ENCODE data around the gene VDAC1.

The VDAC1 gene

DNA sequence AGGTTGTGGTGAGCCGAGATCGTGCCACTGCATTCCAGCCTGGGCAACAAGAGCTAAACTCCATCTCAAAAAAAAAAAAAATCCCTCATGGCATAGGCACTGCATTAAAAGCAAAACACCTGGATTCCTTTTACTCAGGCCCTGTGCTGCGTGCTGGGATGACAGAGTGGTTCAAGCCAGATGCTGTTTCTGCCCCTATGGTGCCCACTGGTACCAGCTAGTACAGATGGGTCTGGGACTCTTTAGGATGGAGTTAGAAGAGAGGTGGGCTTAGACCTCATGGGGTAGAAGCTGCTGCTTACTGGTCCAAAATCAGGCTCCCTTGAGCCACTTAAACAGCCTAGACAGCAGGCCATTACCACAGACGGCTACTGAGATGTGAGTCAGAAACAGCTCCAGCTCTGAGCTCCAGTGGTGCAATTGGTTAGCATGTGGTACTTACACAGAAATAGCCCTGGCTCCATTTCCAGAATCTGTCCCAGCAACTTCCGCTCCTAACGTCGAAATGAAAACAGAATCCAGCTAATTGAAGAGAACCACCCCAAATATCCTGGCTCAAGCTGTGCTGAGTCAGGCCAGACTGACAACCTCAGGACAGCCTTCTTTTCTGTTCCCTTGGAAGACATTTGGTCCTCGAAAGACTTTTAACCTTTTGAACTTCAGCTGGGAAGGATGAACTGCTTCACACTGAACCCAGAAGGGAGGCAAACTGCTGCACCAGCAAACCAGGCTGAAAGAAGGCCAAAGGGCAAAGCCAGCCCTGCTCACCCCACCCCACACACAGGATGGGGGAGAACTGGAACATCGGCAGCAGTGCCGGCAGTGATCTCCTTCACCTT, 51.8 kb downstream of the VDAC1 start:
- Histone ChIP-seq H3K4me3 (replicated peaks; ENCODE audit: insufficient read depth, low read length) (no peak overlapping the region), H3K27me3 (ENCODE audit: insufficient read depth, poor library complexity, severe bottlenecking) (no peaks in the 10 kb centered on the region), H3K27ac (replicated peaks) (no peak overlapping the region)
- no peak for TF ChIP-seq POLR2AphosphoS5 (IDR thresholded peaks at IDR 0.05; ENCODE audit: low read depth)
- no peak for DNase-seq (ENCODE audit: low read depth in 1 of 2, low spot score in 1 of 2)

DNA sequence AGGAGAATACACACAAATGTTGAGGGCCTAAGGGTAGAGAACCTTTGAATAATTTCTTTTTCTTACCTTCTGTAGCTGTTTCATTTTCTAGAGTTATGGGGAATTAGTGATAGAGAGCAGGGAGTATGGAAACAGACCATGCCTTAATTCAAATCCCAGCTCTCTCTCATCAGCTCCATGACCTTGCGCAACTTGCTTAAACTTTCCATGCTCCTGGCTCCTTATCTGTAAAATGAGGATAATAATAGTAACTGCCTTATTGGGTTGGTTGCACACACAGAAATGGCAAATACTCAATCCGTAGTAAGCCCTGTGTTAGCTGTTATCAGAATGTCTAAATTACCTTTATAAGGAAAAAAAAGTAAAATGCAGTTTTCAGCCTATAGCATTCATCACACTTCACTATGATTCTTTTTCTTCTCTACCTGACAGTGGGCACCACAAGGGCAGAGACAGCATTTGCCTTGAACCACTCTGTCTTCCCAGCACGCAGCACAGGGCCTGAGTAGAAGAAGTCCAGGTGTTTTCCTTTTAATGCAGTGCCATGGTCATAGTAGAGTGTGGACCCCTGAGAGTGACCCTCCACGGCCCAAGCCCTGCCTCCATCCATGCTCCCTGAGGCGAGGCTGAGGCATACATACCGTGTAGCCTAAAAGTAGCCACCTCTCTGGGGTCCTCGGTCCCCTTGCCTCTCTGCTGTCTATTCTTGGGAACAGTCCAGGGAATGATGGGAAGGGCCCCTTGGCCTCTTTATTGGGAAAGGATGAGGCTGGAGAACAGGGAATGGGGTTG, 53.8 kb downstream of the VDAC1 start:
- no peak for DNase-seq (ENCODE audit: low read depth in 1 of 2, low spot score in 1 of 2)
- Histone ChIP-seq H3K27ac (replicated peaks) (no peak overlapping the region), H3K4me3 (replicated peaks; ENCODE audit: insufficient read depth, low read length) (no peak overlapping the region), H3K27me3 (ENCODE audit: insufficient read depth, poor library complexity, severe bottlenecking) (no peaks in the 10 kb centered on the region)
- TF ChIP-seq SPI1 (IDR thresholded peaks at IDR 0.05; ENCODE audit: borderline replicate concordance, low read depth) (no peak), POLR2AphosphoS5 (IDR thresholded peaks at IDR 0.05; ENCODE audit: low read depth) (no peak), GABPA (IDR thresholded peaks at IDR 0.05; ENCODE audit: low read depth) (no peak)
- TF ChIP-seq, protein P1, sequence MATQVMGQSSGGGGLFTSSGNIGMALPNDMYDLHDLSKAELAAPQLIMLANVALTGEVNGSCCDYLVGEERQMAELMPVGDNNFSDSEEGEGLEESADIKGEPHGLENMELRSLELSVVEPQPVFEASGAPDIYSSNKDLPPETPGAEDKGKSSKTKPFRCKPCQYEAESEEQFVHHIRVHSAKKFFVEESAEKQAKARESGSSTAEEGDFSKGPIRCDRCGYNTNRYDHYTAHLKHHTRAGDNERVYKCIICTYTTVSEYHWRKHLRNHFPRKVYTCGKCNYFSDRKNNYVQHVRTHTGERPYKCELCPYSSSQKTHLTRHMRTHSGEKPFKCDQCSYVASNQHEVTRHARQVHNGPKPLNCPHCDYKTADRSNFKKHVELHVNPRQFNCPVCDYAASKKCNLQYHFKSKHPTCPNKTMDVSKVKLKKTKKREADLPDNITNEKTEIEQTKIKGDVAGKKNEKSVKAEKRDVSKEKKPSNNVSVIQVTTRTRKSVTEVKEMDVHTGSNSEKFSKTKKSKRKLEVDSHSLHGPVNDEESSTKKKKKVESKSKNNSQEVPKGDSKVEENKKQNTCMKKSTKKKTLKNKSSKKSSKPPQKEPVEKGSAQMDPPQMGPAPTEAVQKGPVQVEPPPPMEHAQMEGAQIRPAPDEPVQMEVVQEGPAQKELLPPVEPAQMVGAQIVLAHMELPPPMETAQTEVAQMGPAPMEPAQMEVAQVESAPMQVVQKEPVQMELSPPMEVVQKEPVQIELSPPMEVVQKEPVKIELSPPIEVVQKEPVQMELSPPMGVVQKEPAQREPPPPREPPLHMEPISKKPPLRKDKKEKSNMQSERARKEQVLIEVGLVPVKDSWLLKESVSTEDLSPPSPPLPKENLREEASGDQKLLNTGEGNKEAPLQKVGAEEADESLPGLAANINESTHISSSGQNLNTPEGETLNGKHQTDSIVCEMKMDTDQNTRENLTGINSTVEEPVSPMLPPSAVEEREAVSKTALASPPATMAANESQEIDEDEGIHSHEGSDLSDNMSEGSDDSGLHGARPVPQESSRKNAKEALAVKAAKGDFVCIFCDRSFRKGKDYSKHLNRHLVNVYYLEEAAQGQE (IDR thresholded peaks at IDR 0.05; ENCODE audit: insufficient replicate concordance, low read depth): no peak
- TF ChIP-seq, protein P2, sequence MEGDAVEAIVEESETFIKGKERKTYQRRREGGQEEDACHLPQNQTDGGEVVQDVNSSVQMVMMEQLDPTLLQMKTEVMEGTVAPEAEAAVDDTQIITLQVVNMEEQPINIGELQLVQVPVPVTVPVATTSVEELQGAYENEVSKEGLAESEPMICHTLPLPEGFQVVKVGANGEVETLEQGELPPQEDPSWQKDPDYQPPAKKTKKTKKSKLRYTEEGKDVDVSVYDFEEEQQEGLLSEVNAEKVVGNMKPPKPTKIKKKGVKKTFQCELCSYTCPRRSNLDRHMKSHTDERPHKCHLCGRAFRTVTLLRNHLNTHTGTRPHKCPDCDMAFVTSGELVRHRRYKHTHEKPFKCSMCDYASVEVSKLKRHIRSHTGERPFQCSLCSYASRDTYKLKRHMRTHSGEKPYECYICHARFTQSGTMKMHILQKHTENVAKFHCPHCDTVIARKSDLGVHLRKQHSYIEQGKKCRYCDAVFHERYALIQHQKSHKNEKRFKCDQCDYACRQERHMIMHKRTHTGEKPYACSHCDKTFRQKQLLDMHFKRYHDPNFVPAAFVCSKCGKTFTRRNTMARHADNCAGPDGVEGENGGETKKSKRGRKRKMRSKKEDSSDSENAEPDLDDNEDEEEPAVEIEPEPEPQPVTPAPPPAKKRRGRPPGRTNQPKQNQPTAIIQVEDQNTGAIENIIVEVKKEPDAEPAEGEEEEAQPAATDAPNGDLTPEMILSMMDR (IDR thresholded peaks at IDR 0.05; ENCODE audit: insufficient read depth, low read length): no peak

DNA sequence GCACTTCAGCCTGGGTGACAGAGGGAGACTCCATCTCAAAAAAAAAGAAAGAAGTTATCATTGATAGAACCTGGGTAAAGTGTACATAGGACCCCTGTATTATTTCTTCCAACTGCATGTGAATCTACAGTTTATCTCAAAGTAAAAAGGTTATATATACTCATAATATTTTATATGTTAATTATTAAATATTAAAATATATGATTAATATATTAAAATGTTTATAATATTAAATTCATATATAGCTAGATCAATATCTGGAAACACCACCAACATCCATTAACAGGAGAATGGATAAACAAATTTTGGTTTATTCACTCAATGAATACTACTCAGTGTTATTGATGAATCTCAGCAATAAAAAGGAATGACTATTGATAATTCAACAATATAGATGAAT, 56.1 kb downstream of the VDAC1 start:
- TF ChIP-seq, protein P1 (IDR thresholded peaks at IDR 0.05; ENCODE audit: insufficient replicate concordance, low read depth): no peak
- TF ChIP-seq POLR2AphosphoS5 (IDR thresholded peaks at IDR 0.05; ENCODE audit: low read depth) (no peak), SPI1 (IDR thresholded peaks at IDR 0.05; ENCODE audit: borderline replicate concordance, low read depth) (no peak), GABPA (IDR thresholded peaks at IDR 0.05; ENCODE audit: low read depth) (no peak)
- TF ChIP-seq, protein P2 (IDR thresholded peaks at IDR 0.05; ENCODE audit: insufficient read depth, low read length): no peak
- no peaks in the 10 kb centered on the region for H3K27me3 ChIP-seq (ENCODE audit: insufficient read depth, poor library complexity, severe bottlenecking)
- DNase-seq (ENCODE audit: low read depth in 1 of 2, low spot score in 1 of 2): no peak
- no peak overlapping the region for H3K4me3 ChIP-seq (replicated peaks; ENCODE audit: insufficient read depth, low read length)
- H3K27ac ChIP-seq (replicated peaks): no peak overlapping the region

DNA sequence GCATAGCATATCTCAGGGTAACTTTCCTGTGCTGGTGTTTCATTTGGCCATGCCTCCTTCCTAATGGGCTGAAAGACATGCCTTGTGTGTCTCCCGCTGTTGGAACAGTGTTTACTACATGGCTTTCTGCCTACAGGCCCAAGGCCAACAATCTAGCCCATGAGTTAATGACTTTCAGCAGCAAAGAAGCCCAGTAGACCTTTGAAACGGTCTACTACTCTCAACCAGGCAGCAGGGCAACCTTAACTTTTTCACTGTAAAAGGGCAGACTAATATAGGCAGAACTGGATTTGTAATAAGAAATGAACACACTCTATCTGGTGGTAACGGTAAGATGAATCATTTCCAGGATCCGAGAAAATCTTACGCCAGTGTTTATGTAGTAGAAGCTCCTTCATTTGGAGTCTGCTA, 57.3 kb downstream of the VDAC1 start:
- DNase-seq (ENCODE audit: low read depth in 1 of 2, low spot score in 1 of 2): no peak
- Histone ChIP-seq H3K27ac (replicated peaks) (no peak overlapping the region), H3K4me3 (replicated peaks; ENCODE audit: insufficient read depth, low read length) (no peak overlapping the region), H3K27me3 (ENCODE audit: insufficient read depth, poor library complexity, severe bottlenecking) (no peaks in the 10 kb centered on the region)
- TF ChIP-seq SPI1 (IDR thresholded peaks at IDR 0.05; ENCODE audit: borderline replicate concordance, low read depth) (no peak), POLR2AphosphoS5 (IDR thresholded peaks at IDR 0.05; ENCODE audit: low read depth) (no peak), GABPA (IDR thresholded peaks at IDR 0.05; ENCODE audit: low read depth) (no peak)
- TF ChIP-seq, protein P2 (IDR thresholded peaks at IDR 0.05; ENCODE audit: insufficient read depth, low read length): no peak
- TF ChIP-seq, protein P1 (IDR thresholded peaks at IDR 0.05; ENCODE audit: insufficient replicate concordance, low read depth): no peak

Measured in HL-60 (cell line).